Activated naive CD4-positive, alpha-beta T cell treated with anti-CD3 and anti-CD28 coated beads, Interleukin-2, amount 50 U/mL, for 72 hours (primary cell): ENCODE results near the gene COL15A1. TPM values are rescaled to one million over a fixed set of nuclear protein-coding genes. Genes with fewer than 3 reads are reported as not detected.
A peak's percentile ranks its signal among the peaks of the same experiment; 100 is the strongest.

Source experiments
- ATAC-seq, 2 donors: fragments of 150-1000 bp; cut with Tn5 transposase; 2 replicates each; pipeline ENCODE4 v1.10.0; 2021; ENCODE audit warnings: mild to moderate bottlenecking in 2 of 2, moderate library complexity in 2 of 2
- DNase-seq, 2 donors: peaks; one replicate each; pipeline ENCODE4 v3.0.0; 2021 to 2022; ENCODE audit warnings: low spot score in 2 of 2
- H3K27ac Mint-ChIP-seq, 2 donors: one replicate each; pipeline ENCODE4 v1.8.0; 2022; ENCODE audit warnings: mild to moderate bottlenecking in 2 of 2, mixed read lengths in 2 of 2
- H3K36me3 Mint-ChIP-seq, 2 donors: one replicate each; pipeline ENCODE4 v1.8.0; 2022; ENCODE audit warnings: mixed read lengths in 2 of 2
- H3K9me3 Mint-ChIP-seq, 2 donors: one replicate each; pipeline ENCODE4 v1.8.0; 2022; ENCODE audit warnings: mixed read lengths in 2 of 2
- total RNA-seq, 2 donors: library from RNA; stranded (reverse); gene quantifications; one replicate each; pipeline ENCODE4 v1.2.3, GENCODE V29; 2022

Gene COL15A1
- total RNA-seq, 2 donors from 2014 or later: 0.11 to 0.23 TPM

DNA sequence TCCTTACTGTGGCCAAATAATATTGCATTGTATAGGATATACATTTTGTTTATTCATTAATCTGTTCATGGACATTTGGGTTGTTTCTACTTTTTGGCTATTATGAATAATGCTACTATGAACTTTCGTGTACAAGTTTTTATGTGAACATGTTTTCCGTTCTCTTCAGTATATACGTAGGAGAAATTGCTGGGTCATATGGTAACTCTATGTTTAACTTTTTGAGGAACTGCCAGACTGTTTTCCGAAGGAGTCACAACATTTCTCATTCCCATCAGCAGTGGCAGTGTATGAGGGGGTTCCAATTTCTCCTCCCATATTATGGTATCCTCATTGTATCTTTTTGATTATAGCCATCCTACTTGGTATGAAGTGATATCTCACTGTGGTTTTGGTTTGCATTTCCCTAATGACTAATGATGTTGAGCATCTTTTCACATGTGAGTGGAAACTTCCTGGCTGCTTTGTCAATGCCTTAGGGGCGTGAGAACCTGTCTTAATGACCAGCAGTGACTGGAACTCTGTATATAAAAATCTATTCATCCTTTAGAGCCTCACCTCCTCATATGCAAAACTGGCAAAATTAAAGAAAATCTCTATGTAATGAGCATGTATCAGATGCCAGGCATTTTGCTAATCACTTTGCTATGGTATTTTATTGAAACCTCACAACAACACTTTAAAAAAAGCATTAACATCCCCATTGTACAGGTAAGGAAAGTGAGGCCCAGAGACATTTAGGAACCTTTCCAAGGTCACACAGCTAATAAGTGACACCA, 113.4 kb downstream of the COL15A1 start:
- Mint-ChIP-seq H3K27ac (peak overlapping the region in 1 of 2 donors; percentile 60), H3K36me3 (peaks cover 0 to 10% of the 10 kb centered on the region in 2 donors), H3K9me3 (peaks cover 0 to 11% of the 10 kb centered on the region in 2 donors)
- ATAC-seq (peak; percentile 55 to 68), DNase-seq (peak in 1 of 2 donors; percentile 22)

DNA sequence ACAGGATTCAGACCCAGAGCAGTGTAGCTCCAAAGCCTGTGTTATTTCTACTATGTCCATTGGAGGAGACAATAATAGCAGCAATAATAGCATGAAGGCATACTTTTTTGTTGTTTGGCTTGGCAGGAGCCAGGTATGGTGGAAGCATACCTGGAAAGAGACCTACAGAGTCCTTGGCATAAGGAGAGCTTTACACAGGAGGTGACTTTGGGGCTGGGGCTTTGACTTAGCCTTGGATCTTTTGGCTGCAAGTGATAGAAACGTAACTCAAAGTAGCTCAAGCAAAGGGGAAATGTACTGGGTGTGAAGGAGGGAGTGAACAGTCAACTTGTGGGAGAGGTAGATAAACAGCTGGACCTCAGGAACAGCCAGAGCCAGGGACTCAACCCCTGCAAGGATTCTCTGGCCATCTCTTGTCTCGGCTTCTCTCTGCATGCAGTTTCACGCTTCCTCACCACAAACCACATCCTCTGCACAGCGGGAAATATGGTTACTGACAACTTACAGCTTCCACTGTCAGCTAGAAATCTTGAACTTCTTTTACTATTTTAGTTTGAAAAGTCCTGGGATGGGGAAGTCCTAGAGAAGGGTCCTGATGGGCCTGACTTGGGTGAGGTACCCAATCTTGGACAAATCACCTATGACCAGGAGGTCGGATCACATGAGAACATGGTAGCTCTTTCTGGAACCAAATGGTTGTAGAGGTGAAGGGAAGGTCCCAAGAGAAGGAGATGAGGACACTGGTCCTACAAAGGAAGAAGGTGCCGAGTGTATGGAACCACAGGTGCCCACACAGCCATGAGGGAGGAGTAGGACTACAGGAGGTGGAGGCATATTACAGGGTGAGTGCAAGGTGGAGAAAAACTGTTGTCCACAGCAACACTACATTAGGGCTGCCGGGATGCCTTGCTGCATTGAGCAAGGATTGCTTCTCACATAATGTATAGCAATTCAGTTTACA, 114.2 kb downstream of the COL15A1 start:
- Mint-ChIP-seq H3K36me3 (peaks cover 0 to 10% of the 10 kb centered on the region in 2 donors), H3K9me3 (peaks cover 0 to 11% of the 10 kb centered on the region in 2 donors), H3K27ac (peak overlapping the region; percentile 60 to 83)
- ATAC-seq (peak; percentile 75 to 77), DNase-seq (peak; percentile 67 to 72)

DNA sequence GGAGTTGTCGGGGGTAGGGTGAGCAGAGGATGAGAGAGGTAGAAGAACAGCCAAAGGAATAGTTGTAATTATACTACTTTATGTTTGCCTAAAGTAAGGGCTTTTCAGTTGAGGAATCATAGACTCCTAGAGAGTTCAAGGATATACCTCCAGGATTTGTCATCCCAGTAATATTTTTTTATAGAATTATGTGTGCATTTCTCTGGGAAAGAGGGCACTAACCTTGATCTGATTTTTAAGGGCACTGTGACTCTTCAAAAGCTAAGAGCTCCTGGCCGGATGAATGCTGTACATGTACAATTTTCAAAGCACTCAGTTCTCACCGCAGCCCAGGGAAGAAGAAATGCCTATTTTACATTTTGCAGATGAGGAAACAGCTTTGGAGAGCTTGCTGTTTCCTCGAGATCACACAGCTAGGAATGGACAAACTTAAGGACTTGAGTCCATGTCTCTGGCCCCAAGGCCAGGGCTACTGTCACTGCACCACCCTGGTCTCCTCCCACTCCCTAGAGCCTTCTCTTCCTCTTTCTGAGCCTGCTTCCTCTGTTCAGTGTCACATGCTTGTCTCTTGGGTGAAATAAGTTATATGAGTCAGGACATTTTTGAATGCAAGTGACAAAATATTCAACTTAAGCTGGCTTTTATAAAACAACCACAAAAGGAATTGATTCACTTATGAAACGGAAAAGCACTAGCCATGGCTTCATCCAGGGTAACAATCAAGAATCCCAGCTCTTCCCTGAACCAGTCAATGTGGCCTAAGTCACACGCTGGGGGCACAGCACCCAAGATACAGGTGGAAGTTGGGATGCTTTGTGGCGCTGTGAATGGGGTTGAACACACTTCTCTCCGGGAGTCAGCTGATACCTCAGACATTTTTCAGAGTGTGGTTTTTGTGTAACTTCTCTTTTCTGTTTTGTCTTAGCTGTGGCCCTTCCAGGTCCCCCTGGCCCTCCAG, 115.5 kb downstream of the COL15A1 start:
- DNase-seq: peak in 1 of 2 donors; percentile 12
- peaks cover 0 to 11% of the 10 kb centered on the region in 2 donors for H3K9me3 Mint-ChIP-seq
- H3K27ac Mint-ChIP-seq: peak overlapping the region in 1 of 2 donors; percentile 53
- peaks cover 0 to 10% of the 10 kb centered on the region in 2 donors for H3K36me3 Mint-ChIP-seq
- ATAC-seq: peak; percentile 55 to 71

DNA sequence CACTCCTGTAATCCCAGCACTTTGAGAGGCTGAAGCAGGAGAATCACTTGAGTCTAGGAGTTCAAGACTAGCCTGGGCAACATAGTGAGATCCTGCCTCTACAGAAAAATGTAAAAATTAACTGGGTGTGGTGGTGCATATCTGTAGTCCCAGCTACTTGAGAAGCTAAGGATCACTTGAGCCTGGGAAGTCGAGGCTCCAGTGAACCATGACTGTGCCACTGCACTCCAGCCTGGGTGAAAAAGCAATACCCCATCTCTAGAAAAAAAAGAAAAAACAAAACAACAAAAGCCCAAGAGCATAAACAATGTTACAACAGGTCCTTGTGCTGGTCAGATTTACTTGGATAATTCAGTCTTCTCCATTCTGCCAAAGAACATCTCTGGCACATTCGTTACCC, 116.9 kb downstream of the COL15A1 start:
- DNase-seq: no peak
- ATAC-seq: no peak
- Mint-ChIP-seq H3K9me3 (peaks cover 0 to 7% of the 10 kb centered on the region in 2 donors), H3K36me3 (peaks cover 0 to 3% of the 10 kb centered on the region in 2 donors), H3K27ac (no peak overlapping the region)

DNA sequence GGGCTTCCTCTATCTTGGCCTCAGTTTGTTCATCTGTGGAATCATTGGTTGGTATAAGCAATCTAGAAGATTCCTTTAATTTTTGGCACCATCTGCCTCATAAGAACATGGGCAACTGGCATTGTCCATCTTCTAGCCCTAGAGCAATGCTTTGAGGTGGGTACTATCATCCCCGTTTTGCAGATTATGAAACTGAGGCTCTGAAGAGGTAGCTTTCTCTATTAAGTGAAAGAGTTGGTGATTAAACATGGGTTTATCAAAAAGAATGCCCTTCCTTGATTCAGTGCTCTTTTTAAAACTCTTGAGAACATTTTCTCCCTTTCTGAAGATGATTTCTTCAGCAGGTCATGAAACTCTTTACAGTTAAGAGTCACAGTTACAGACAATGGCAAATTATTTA, 118.8 kb downstream of the COL15A1 start:
- no peaks in the 10 kb centered on the region for H3K9me3 Mint-ChIP-seq

DNA sequence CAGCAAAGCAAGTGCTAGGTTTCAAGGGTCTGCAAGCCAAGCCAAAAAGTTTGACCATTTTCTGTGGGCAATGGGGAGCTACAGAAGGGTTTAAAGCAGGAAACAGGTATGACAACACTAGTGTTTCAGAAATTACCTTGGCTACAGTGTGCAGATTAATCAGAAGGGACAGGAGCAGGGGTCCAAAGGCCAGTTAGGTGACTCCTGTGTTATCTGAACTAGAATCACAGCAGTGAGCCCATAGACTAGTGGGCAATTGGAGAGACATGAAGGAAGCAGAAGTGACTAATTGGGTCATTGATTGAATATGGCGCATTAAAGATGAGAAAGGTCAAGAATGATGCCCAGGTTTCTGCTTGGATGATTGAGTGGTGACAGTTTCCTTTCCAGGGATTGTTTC, 119.8 kb downstream of the COL15A1 start:
- H3K9me3 Mint-ChIP-seq: no peaks in the 10 kb centered on the region
- ATAC-seq (peak in 1 of 2 donors; percentile 14), DNase-seq (no peak)
- no peaks in the 10 kb centered on the region for H3K36me3 Mint-ChIP-seq
- no peak overlapping the region for H3K27ac Mint-ChIP-seq

More for the DNA sequence above, 118.8 kb downstream of the COL15A1 start:
- DNase-seq (no peak), ATAC-seq (no peak)
- Mint-ChIP-seq H3K27ac (no peak overlapping the region), H3K36me3 (no peaks in the 10 kb centered on the region)

DNA sequence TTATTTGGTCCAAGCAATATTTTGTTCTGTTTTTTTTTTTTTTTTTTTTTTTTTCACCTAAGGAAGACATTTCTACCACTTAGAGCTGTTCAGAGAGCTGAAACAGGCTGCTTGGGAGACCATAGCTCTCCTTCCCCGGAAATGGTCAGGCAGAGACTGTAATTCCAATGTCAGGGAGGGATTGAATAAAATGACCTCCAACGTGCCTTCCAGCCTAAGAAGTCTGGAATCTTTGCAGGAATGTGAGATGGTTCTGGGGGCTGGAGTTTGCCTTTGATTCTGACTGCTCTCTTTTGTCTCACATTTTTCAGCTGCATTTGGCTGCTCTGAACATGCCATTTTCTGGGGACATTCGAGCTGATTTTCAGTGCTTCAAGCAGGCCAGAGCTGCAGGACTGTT, 122.9 kb downstream of the COL15A1 start:
- DNase-seq: no peak
- H3K27ac Mint-ChIP-seq: no peak overlapping the region

DNA sequence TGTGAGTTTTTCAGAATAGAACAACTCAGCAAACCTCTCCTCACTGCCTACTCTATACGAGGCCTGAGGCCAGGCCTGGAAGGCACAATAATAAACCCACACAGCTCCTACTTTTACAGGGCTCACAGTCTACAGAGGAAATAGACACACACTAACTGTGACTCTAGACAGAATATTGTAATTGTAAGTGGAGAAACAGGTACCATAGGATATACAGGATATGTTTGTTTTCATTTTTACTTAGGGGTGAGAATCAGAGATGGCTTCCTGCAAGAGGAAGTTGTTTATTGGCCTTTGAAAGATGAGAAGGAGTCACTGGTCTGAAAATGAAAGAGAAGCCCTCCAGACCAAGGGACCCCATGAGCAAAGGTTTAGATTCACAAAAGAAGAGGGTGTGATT, 125.4 kb downstream of the COL15A1 start:
- no peak for ATAC-seq
- H3K36me3 Mint-ChIP-seq: no peaks in the 10 kb centered on the region
- peaks cover 0 to 5% of the 10 kb centered on the region in 2 donors for H3K9me3 Mint-ChIP-seq
- DNase-seq: no peak
- H3K27ac Mint-ChIP-seq: no peak overlapping the region

More for the DNA sequence above, 122.9 kb downstream of the COL15A1 start:
- Mint-ChIP-seq H3K9me3 (peaks cover 0 to 5% of the 10 kb centered on the region in 2 donors), H3K36me3 (no peaks in the 10 kb centered on the region)
- no peak for ATAC-seq

DNA sequence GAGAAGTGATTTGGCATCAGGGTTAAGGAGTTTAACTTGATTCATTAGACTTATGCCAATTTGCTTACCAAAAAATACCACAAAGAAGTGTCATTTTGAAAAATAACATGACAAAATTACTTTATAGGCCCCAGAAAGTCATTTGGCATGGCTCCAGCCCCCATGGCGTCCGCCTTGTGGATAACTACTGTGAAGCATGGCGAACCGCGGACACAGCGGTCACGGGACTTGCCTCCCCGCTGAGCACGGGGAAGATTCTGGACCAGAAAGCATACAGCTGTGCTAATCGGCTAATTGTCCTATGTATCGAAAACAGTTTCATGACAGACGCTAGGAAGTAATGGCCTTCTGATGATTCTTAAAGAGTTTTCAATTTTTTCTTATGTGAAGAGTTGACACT, 125.8 kb downstream of the COL15A1 start:
- no peak for ATAC-seq
- no peaks in the 10 kb centered on the region for H3K36me3 Mint-ChIP-seq
- DNase-seq: no peak
- H3K27ac Mint-ChIP-seq: no peak overlapping the region
- H3K9me3 Mint-ChIP-seq: peaks cover 0 to 5% of the 10 kb centered on the region in 2 donors

DNA sequence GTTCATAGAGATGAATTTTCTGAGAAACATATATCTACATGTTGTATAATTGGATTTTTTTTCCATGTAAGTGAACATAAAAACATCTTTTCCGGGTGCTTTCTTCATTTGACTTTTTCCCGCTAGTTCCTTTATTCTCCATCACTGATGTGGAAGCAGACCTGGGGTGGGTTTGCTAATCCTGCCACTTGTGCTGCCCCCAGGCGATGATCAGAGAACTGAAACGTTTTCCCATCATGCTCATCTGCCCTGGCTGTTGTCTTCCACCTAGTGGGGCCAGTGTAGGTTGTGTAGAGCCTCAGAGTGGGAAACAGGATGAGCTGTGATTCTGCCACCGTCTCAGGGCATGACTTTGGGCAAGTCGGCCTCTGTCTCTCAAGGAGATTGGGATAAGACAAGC, 127.0 kb downstream of the COL15A1 start:
- Mint-ChIP-seq H3K9me3 (peaks cover 0 to 5% of the 10 kb centered on the region in 2 donors), H3K36me3 (no peaks in the 10 kb centered on the region), H3K27ac (no peak overlapping the region)
- DNase-seq (no peak), ATAC-seq (no peak)

DNA sequence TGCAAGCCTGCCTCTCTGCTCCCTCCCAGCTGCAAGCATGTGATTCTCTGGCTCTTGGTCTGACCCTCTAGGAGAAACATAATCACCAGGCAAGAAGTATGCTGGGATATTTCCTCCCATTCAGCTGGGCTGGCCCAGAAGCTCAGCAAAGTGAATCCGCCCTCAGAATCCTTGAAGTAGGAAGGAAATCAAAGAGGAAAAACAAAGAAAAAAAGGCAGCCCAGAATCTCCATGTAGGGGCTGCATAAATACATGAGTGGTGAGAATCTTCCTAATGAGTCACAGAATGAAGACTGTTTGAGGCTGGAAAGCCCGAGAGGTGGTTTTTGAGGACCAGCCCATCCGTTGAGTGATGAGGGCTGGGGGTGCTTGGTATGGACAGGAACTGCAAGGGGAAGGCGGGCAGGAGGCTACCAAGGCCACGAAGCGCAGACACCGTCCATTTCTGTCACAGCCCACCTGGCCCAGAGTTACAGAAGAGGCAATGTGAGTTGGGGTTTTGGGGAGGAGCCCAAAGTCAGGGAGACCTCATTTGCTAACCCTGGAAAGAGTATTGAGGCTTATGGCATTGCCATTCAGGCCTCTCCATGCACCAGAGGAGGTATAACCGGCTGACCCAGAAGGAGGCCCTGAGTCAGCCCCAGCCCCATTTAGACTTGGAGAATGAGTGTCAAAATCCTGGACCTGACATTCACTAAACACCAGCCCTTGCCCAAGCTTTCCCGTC, 127.8 kb downstream of the COL15A1 start:
- no peak for DNase-seq
- peaks cover 0 to 5% of the 10 kb centered on the region in 2 donors for H3K9me3 Mint-ChIP-seq
- no peaks in the 10 kb centered on the region for H3K36me3 Mint-ChIP-seq
- ATAC-seq: no peak
- no peak overlapping the region for H3K27ac Mint-ChIP-seq

DNA sequence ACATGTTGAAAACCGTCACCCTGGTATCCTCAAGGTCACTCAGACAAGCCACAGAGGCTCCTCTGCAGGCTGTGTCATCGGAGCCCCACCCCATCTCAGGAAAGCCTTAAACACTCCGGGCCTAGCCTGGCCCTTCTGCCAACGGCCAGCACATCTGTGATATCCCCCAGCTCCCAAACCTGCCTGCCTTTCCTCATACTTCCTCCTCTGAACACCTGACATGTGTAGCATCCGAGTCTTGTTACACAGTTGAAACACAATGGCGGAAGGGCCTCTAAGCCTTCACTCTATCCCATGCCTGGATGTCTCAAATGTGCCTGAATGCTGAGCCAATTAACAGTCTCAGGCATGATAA, 128.3 kb downstream of the COL15A1 start:
- peaks cover 0 to 5% of the 10 kb centered on the region in 2 donors for H3K9me3 Mint-ChIP-seq
- DNase-seq (no peak), ATAC-seq (no peak)
- H3K36me3 Mint-ChIP-seq: no peaks in the 10 kb centered on the region
- no peak overlapping the region for H3K27ac Mint-ChIP-seq

DNA sequence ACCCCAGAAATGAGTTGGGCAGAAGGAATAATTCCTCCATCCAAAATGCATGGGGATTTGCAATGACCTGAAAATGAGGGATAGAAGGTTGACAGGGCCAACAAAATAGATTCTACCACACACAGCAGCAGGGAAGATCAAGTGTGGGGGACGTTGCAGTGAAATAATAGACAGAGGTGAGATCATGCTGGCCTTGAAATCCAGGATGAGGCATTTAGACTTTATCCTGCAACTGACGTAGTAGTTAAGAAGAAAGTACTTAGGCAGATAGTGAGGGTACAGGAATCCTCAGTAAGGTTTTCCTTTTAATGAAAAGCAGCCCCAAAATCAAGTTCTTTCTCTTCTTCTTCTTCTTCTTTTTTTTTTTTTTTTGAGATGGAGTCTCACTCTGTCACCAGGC, 129.6 kb downstream of the COL15A1 start:
- no peaks in the 10 kb centered on the region for H3K36me3 Mint-ChIP-seq
- peaks cover 0 to 5% of the 10 kb centered on the region in 2 donors for H3K9me3 Mint-ChIP-seq
- H3K27ac Mint-ChIP-seq: no peak overlapping the region
- ATAC-seq: no peak
- no peak for DNase-seq

DNA sequence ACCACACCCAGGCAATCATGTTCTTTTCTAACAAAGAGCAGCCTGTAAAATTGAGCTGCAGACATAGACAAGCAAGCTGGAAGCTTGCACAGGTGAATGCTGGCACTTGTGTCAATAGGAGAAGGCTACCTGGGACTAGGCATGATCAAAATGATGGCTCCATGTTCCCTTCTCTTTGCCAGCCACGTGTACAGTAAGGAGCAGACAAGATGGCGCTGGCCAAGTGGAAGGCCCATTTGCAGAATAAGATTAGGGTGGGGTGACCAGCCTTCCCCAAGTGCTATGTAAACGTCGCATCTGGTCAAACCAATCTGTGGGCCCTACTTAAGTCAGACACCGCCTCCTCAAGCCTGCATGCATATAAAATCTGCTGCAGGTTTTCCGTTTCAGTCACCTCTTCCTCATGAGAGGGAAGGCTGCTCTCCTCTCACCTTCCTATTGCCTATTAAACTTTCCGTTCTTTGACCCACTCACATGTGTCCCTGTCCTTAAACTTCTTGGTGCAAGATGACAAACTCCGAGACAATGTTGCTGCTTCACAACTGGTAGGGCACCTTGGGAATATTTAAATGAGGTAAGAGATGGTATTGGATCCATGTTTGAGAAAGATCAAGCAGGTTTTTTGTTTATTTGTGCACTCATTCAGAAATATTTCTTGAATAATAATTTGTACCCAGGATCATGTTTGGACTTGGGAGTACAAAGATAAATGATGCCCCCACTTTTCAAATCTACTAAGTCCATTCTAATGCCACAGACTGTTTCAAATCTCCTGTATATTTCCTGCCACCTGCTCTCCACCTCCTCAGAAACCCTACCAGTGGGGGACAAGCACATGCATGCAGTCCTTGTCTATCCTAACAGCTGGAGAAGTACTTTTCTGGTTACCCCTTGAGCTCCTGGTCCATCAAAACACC, 130.5 kb downstream of the COL15A1 start:
- DNase-seq (no peak), ATAC-seq (no peak)
- Mint-ChIP-seq H3K36me3 (no peaks in the 10 kb centered on the region), H3K9me3 (peaks cover 0 to 1% of the 10 kb centered on the region in 2 donors), H3K27ac (no peak overlapping the region)

DNA sequence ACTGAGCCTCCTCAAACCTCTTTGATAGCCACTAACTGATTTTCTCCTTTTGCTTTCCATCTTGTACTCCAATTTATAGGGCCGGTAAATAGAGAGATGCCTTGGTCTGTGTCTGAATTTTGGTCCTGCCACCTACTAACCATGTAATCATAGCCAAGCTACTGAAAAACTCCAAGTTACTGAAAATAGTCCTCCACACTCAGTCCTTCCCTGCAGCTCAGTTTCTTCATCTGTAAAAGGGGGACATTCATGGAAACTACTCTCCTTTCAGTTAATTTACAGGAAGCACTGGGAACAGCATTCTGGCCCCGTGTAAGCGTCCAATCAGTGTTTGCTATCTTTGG, 131.2 kb downstream of the COL15A1 start:
- DNase-seq (no peak), ATAC-seq (no peak)
- Mint-ChIP-seq H3K9me3 (no peaks in the 10 kb centered on the region), H3K27ac (no peak overlapping the region), H3K36me3 (no peaks in the 10 kb centered on the region)
